Measurements from ENCODE around the gene GOLGA6D.
"Not testable (repeated sequence)": the region's sequence is repeated elsewhere in the genome, so short reads cannot be mapped to it uniquely, and the experiment has no call there.

Gene GOLGA6D

DNA sequence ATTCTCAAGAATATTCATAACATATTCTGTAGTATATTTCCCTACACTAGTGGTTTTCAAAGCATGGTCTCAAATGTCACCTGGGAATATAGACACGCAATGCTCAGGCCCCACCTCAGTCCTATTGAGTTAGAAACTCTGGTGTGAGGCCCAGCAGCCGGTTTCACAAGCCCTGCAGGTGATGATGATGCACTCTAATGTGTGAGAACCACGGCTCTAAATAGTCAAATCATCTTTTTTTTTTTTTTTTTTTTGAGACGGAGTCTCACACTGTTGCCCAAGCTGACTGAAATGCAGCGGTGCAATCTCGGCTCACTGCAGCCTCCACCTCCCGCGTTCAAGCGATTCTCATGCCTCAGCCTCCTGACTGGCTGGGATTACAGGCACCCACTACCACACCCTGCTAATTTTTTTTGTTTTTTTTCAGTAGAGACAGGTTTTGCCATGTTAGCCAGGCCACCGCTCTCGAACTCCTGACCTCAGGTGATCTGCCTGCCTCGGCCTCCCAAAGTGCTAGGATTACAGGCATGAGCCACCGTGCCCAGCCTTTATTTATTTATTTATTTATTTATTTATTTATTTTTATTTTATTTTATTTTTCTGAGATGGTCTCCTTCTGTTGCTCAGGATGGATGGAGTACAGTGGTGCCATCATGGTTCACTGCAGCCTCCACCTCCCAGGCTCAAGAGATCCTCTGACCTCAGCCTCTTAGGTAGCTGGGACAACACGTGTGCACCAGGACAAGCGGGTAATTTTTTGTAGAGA lies 51.2 kb downstream of the GOLGA6D start:
- not testable (repeated sequence) for FAIRE-seq

DNA sequence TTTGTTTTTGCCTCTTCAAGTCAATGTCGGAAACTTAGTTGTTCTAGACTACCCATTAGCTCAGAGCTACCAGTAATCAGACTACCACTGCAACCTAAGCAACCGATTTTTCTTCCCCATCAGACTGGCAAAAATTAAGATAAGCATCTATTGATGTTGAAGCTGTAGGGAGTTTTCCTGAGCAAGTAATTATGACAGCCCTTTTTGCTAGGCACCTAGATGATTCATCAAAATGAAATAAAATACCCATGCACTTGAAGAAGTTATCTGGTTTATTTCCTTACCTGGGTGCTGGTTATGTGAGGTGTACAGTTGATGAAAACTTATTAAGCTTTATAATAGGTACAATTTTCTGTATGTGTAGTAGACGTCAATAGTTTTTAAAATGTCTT lies 52.7 kb downstream of the GOLGA6D start:
- no peak for FAIRE-seq

DNA sequence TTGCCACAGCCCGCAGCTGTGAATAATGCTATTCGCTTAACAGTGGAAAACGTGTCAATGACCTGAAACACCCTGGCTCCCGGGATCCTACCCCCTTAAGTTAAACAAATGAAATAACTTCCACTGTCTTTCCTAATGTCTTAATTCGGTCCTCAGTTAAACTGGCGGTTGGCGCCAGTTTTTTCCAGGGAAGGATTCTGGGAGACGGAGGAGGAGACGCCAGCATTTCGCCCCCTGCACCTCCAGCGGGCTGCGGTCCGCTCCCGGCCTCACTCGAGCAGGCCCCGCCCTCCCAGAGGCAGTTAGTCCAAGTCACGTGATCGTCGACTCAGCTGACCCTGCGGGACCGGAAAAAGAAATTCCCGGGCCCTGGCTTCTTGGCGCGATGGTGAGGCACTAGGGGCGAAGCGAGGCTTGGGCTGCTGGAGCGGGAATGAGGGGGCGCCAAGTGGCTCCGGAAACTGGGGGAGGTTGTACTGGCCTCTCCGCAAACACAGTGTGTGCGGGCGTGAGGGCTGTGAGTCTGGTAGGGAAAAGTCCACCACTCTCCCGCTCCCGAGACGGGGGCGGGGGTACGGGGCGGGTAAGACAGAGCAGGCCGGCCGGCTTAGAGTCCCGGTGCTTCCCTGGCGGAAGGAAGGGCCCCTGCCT lies 53.2 kb downstream of the GOLGA6D start, which contains the start of gene COMMD4:
TSS of gene COMMD4 (plus strand) at position 359 of the 651 bp plus-strand sequence. CDS start at position 386, 27 bp downstream.
- no peak for FAIRE-seq

DNA sequence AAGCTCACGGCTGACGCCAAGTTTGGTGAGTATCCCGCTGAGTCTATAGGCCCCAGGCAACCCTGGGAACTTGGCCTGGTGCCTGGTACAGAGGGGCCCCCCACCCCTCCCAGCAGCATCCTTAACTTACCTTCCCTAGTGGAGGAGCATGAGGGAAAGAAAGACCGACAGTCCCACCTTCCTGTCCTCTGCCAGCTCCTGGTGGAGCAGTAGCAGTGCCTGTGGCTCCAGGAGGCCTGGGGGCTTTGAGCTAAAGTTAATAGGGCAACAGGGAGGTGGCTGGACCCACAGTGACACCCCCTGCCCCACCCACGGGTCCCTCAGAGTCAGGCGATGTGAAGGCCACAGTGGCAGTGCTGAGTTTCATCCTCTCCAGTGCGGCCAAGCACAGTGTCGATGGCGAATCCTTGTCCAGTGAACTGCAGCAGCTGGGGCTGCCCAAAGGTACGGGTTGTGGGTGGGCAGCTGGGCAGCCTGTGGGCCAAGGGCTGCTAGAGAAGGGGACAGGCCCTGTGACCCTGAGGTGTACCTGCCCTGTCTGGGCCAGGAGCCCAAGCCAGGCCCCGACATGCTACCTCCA lies 56.1 kb downstream of the GOLGA6D start:
- no peak for FAIRE-seq

DNA sequence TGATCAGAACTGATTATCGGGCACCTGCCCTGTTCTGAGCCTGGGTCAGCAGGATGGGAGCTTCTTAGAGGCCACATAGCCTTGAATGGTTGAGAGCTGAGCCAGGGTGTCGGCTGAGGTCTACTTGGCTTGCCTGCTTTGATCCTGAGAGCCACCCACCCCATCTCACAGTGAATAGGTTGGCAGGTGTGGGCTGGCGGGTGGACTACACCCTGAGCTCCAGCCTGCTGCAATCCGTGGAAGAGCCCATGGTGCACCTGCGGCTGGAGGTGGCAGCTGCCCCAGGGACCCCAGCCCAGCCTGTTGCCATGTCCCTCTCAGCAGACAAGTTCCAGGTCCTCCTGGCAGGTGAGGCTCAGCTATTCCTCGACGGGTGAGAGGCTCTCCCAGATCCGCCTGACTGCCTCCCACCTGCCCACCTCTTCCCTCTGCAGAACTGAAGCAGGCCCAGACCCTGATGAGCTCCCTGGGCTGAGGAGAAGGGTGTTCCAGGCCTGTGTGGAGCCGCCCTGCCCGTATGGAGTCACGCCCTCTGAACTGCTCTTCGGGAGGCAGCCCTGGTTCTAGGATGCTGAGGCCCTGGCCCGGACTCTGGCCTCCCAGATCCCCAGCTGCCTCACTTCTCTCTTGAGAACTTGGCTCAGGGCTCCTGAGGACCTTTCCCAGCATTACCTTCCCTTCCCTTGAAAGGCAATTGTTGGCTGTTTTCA lies 57.1 kb downstream of the GOLGA6D start:
- FAIRE-seq = no peak

DNA sequence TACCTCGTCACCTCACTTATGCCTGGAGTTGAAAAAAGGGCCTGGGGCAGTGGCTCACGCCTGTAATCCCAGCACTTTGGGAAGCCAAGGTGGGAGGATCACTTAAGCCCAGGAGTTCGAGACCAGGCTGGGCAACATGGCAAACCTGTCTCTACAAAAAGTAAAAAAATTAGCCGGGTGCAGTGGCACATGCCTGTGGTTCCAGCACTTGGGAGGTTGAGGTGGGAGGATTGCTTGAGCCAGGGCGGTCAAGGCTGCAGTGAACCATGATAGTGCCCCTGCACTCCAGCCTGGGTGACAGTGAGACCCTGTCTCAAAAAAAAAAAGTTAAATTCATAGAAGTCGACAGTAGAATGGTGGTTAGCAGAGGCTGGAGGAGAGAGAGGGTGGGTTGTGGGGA lies 59.6 kb downstream of the GOLGA6D start:
- no peak for FAIRE-seq

DNA sequence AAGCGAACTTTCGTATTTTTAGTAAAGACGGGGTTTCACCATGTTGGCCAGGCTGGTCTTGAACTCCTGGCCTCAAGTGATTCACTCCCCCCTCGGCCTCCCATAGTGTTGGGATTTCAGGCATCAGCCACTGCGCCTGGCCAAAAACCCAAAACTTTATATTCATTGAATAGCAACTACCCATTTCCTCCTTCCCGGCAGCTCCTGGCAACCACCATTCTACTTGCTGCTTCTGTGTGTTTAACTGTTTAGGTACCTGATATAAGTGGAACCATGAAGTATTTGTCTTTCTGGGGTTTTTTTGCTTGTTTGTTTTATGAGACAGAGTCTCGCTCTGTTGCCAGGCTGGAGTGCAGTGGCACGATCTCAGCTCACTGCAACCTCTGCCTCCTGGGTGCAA lies 61.3 kb downstream of the GOLGA6D start:
- not testable (repeated sequence) for FAIRE-seq

Data from colon (tissue), 2 donors.